Muscle layer of duodenum (tissue), 2 donors: ENCODE measurements around the gene SPIRE2.

Source experiments
- H3K27ac ChIP-seq: one replicate; pipeline ENCODE4 v1.7.0; 2013; ENCODE audit warnings: mild to moderate bottlenecking, low read length
- H3K27me3 ChIP-seq: one replicate; pipeline ENCODE4 v1.7.0; 2013; ENCODE audit warnings: low read depth, mild to moderate bottlenecking, control low read depth, low read length
- H3K36me3 ChIP-seq, 2 donors: one replicate each; pipeline ENCODE4 v1.7.0; 2013; ENCODE audit warnings: low read length in 2 of 2, control low read depth in 1 of 2, mild to moderate bottlenecking in 1 of 2; ENCODE audit not compliant: insufficient read depth in 2 of 2, control insufficient read depth in 1 of 2
- H3K4me1 ChIP-seq, 2 donors: one replicate each; pipeline ENCODE4 v1.7.0; 2013; ENCODE audit warnings: low read length in 2 of 2, mild to moderate bottlenecking in 2 of 2, control low read depth in 1 of 2, moderate library complexity in 1 of 2; ENCODE audit not compliant: insufficient read depth in 2 of 2, control insufficient read depth in 1 of 2
- H3K4me3 ChIP-seq, 2 donors: one replicate each; pipeline ENCODE4 v1.7.0; 2013; ENCODE audit warnings: low read length in 2 of 2, low read depth in 1 of 2, mild to moderate bottlenecking in 1 of 2
- H3K9me3 ChIP-seq, 2 donors: one replicate each; pipeline ENCODE4 v1.7.0; 2013; ENCODE audit warnings: low read length in 2 of 2, control low read depth in 1 of 2, mild to moderate bottlenecking in 1 of 2; ENCODE audit not compliant: control insufficient read depth in 1 of 2
- donor health status: healthy.

SPIRE2 gene

GRCh38 chr16:89843409-89844350 lies 15.4 kb downstream of the SPIRE2 start:
- H3K4me3 ChIP-seq: no peak overlapping the region
- H3K27ac ChIP-seq: no peak overlapping the region
- no peaks in the 10 kb centered on the region for H3K4me1 ChIP-seq
- no peaks in the 10 kb centered on the region for H3K9me3 ChIP-seq
- no peaks in the 10 kb centered on the region for H3K27me3 ChIP-seq
- H3K36me3 ChIP-seq: no peaks in the 10 kb centered on the region

- H3K36me3 ChIP-seq: no peaks in the 10 kb centered on the region
- H3K4me1 ChIP-seq: no peaks in the 10 kb centered on the region
- no peak overlapping the region for H3K4me3 ChIP-seq
- H3K27me3 ChIP-seq: no peaks in the 10 kb centered on the region
- no peak overlapping the region for H3K27ac ChIP-seq
- H3K9me3 ChIP-seq: no peaks in the 10 kb centered on the region
Observed at GRCh38 chr16:89844739-89845339, 16.6 kb downstream of the SPIRE2 start.

GRCh38 chr16:89845417-89845816 lies 17.1 kb downstream of the SPIRE2 start:
- Histone ChIP-seq H3K4me1 (no peaks in the 10 kb centered on the region), H3K4me3 (no peak overlapping the region), H3K27me3 (no peaks in the 10 kb centered on the region), H3K27ac (no peak overlapping the region), H3K36me3 (no peaks in the 10 kb centered on the region), H3K9me3 (no peaks in the 10 kb centered on the region)

GRCh38 chr16:89847051-89847939 lies 19.0 kb downstream of the SPIRE2 start:
- Histone ChIP-seq H3K4me3 (no peak overlapping the region), H3K9me3 (no peaks in the 10 kb centered on the region), H3K36me3 (no peaks in the 10 kb centered on the region), H3K27ac (no peak overlapping the region), H3K27me3 (no peaks in the 10 kb centered on the region), H3K4me1 (no peaks in the 10 kb centered on the region)

DNA sequence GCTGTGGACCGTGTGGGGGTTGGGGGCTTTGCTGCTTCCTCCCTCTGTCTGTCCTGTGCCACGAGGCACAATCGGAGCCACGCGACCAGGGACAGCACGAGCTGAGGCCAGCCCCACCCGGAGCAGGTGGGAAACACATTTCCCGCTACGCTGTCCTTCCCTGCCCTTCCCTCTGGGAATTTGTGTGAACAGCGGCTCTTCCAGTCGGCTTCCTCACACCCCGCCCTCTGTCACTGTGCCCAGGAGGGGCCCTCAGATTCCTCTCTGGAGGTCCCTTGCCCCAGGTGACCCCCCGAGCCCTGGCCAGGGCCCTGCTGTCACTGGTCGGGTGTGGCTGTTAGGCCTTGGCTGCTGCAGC lies 19.6 kb downstream of the SPIRE2 start:
- Histone ChIP-seq H3K4me1 (no peaks in the 10 kb centered on the region), H3K36me3 (no peaks in the 10 kb centered on the region), H3K9me3 (no peaks in the 10 kb centered on the region), H3K4me3 (no peak overlapping the region), H3K27ac (no peak overlapping the region), H3K27me3 (no peaks in the 10 kb centered on the region)

DNA sequence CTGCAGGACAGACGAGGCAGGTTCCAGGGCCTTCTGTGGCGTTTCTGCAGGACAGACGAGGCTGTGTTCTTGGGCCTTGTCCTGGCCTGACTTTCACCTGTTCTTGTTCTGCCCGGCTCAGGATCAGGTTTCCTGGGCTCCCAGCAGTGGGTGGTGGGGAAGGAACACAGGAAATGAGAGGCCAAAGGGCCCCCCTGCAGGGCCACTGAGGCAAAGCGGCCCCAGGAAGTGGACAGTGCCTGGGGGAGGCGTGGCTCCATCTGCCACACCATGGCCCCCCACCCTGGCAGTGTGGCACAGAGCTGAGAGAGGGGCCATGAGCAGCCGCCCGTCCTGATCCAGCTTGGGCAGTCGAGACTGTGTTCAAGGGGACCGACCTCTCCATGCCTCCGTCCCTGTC lies 20.7 kb downstream of the SPIRE2 start:
- Histone ChIP-seq H3K36me3 (no peaks in the 10 kb centered on the region), H3K4me3 (no peak overlapping the region), H3K4me1 (no peaks in the 10 kb centered on the region), H3K27me3 (no peaks in the 10 kb centered on the region), H3K9me3 (no peaks in the 10 kb centered on the region), H3K27ac (no peak overlapping the region)

DNA sequence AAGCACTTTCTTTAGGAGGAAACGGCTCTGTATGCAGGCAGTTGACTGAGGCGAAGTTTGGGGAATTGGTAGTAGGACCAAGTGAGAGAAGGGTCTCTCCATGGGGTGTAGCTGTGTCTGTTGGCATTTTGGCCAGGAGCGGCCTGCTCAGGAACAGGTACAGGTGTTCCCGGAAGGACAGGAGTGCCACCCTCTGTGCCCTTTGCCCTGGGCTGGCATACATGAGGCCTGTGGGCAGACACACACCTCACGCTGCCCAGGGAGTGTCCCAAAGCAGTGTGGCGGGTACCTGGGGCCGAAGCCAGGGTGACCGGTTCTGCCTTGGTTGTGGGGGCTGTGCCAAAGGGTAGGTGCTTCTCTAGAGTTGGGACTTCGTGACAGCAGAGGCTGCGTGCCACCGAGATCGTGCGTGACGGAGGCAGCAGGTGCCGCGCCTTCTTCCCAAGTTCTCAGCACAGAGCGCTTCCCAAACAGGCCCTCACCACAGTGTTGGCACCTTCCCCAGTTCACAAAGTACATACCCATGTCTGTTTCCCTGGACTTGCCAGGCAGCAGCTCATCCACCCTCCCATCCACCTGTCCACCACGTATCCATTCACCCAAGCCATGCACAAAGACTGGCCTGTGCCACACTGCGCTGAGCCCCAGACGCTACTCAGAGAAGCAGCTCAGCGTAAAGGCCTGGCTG lies 25.2 kb downstream of the SPIRE2 start:
- Histone ChIP-seq H3K27ac (no peak overlapping the region), H3K36me3 (no peaks in the 10 kb centered on the region), H3K27me3 (no peaks in the 10 kb centered on the region), H3K9me3 (no peaks in the 10 kb centered on the region), H3K4me1 (no peaks in the 10 kb centered on the region), H3K4me3 (no peak overlapping the region)

- no peaks in the 10 kb centered on the region for H3K9me3 ChIP-seq
- no peak overlapping the region for H3K4me3 ChIP-seq
- H3K36me3 ChIP-seq: no peaks in the 10 kb centered on the region
- H3K27me3 ChIP-seq: no peaks in the 10 kb centered on the region
- H3K27ac ChIP-seq: no peak overlapping the region
- H3K4me1 ChIP-seq: no peaks in the 10 kb centered on the region
Observed at GRCh38 chr16:89855301-89855945, 27.1 kb downstream of the SPIRE2 start.

DNA sequence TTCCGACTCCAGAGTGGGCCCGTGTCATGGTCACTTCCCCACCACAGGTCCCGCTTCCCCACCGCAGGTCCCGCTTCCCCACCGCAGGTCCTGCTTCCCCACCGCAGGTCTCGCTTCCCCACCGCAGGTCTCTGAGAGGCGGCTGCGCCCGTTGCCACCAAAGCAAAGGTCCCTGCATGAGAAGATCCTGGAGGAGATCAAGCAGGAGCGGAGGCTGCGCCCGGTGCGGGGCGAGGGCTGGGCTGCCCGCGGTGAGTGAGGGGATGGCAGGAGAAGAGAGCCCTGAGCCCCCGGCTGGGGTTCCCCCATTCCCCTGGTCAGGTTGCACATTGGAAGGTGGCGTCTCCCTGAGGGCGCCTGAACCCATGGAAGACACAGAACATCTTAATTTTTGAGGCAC lies 27.7 kb downstream of the SPIRE2 start:
- no peak overlapping the region for H3K27ac ChIP-seq

GRCh38 chr16:89858973-89859614 lies 30.8 kb downstream of the SPIRE2 start:
- Histone ChIP-seq H3K27me3 (no peaks in the 10 kb centered on the region), H3K4me3 (no peak overlapping the region), H3K4me1 (no peaks in the 10 kb centered on the region), H3K9me3 (no peaks in the 10 kb centered on the region), H3K36me3 (no peaks in the 10 kb centered on the region), H3K27ac (no peak overlapping the region)

More for the DNA sequence above, 27.7 kb downstream of the SPIRE2 start:
- H3K27me3 ChIP-seq: no peaks in the 10 kb centered on the region
- H3K4me1 ChIP-seq: no peaks in the 10 kb centered on the region
- H3K4me3 ChIP-seq: no peak overlapping the region
- no peaks in the 10 kb centered on the region for H3K36me3 ChIP-seq
- no peaks in the 10 kb centered on the region for H3K9me3 ChIP-seq
